Spleen (tissue), 11 donors: ENCODE data around the gene CFAP20DC. TPM values are rescaled to one million over a fixed set of nuclear protein-coding genes. Genes with fewer than 3 reads are reported as not detected.

Experiments used
- DNase-seq: peaks from one replicate; pipeline ENCODE4 v3.0.0-alpha.2; 2020
- H3K27ac ChIP-seq, 8 donors: fragments of 200-600 bp; sonication (generic) in 7 of 8; 1 replicate in 4 of 8; 2 replicates in 4 of 8; pipeline versions ENCODE4 v1.5.0 to v1.8.0; 2016 to 2021; ENCODE audit warnings: inconsistent platforms in 4 of 8, mild to moderate bottlenecking in 4 of 8, moderate library complexity in 1 of 8
- H3K27me3 ChIP-seq, 7 donors: fragments of 200-600 bp; sonication (generic) in 6 of 7; replicated peaks in 1 of 7; 1 replicate in 4 of 7; 2 replicates in 3 of 7; pipeline versions ENCODE4 v1.5.0 to v1.8.0; 2016 to 2021; ENCODE audit warnings: inconsistent platforms in 3 of 7, mild to moderate bottlenecking in 1 of 7
- H3K36me3 ChIP-seq, 6 donors: fragments of 200-600 bp; sonication (generic) in 5 of 6; 1 replicate in 4 of 6; 2 replicates in 2 of 6; pipeline versions ENCODE4 v1.5.0 to v1.8.0; 2016 to 2021; ENCODE audit warnings: inconsistent platforms in 2 of 6
- H3K4me1 ChIP-seq, 6 donors: fragments of 200-600 bp; sonication (generic) in 5 of 6; 1 replicate in 3 of 6; 2 replicates in 3 of 6; pipeline versions ENCODE4 v1.5.0 to v1.8.0; 2016 to 2021; ENCODE audit warnings: inconsistent platforms in 3 of 6
- H3K4me3 ChIP-seq, 8 donors: fragments of 200-600 bp; sonication (generic) in 7 of 8; 1 replicate in 4 of 8; 2 replicates in 4 of 8; pipeline versions ENCODE4 v1.5.0 to v1.8.0; 2016 to 2021; ENCODE audit warnings: inconsistent platforms in 4 of 8, mild to moderate bottlenecking in 4 of 8, moderate library complexity in 2 of 8
- H3K9me3 ChIP-seq, 8 donors: fragments of 200-600 bp; sonication (generic) in 7 of 8; 1 replicate in 4 of 8; 2 replicates in 4 of 8; pipeline versions ENCODE4 v1.5.0 to v1.8.0; 2016 to 2021; ENCODE audit warnings: inconsistent platforms in 4 of 8
- CTCF ChIP-seq, 11 experiments: fragments of 200-600 bp in 7 of 11; fragments of 450-650 bp in 4 of 11; sonication (generic) in 4 of 11; IDR thresholded peaks in 8 of 11; conservative IDR thresholded peaks in 3 of 11; 1 replicate in 7 of 11; 2 replicates in 4 of 11; pipeline versions ENCODE4 v1.4.0 to v1.8.0; 2016 to 2021; ENCODE audit warnings: antibody characterized with exemption in 11 of 11, inconsistent platforms in 4 of 11, mild to moderate bottlenecking in 1 of 11
- POLR2A ChIP-seq, 3 donors: fragments of 450-650 bp; IDR thresholded peaks; one replicate each; pipeline ENCODE4 v1.5.1; 2017; ENCODE audit warnings: antibody characterized with exemption in 3 of 3, mild to moderate bottlenecking in 1 of 3
- POLR2AphosphoS5 ChIP-seq, 3 donors: sonication (generic); formaldehyde crosslinking; IDR thresholded peaks; one replicate each; pipeline ENCODE4 v1.5.1; 2017; ENCODE audit warnings: antibody characterized with exemption in 3 of 3
- WGBS, 5 donors: extraction: QIAGEN DNeasy Blood & Tissue Kit in 3 of 5; methylation state at CpG; one replicate each; pipeline versions ENCODE4 v1.1.5 to v1.1.7; 2013 to 2018; 5-methylcytosine and 5-hydroxymethylcytosine counted together
- intact Hi-C: fragments of 100-400 bp; cut with DNase I; formaldehyde crosslinking; loops from one replicate; pipeline ENCODE4 v1.15.0; 2023; ENCODE audit warnings: low total_unique reads
- polyA plus RNA-seq, 3 donors: library from polyadenylated mRNA; stranded (reverse); fragments of 200-250 nt; gene quantifications; one replicate each; pipeline ENCODE4 v1.2.1, GENCODE V29; 2013
- total RNA-seq, 7 donors: library from RNA; depleted of rRNA in 3 of 7; stranded (reverse); fragments of >200 nt in 3 of 7; fragmentation: NEBNext Ultra II Directional in 4 of 7; extraction: Animal tissue kit (Norgen Biotek cat#: 25700) in 4 of 7; gene quantifications; one replicate each; pipeline versions ENCODE4 v1.1.0 to v1.2.1, GENCODE V29; 2016 to 2021
- donor health status: healthy with polysubstance abuse.
- donor health status: DM: no; HTN: no; CAD: no; lungs with moderate emphysema.
- donor health status: DM: no; HTN: no; CAD: no.
- donor health status: Bipolar disorder and iron deficiency.
- donor health status: healthy.
- donor health status: DM: no; HTN: no; CAD: no.
- donor health status: DM: yes; HTN: yes; CAD: no.

Gene CFAP20DC
- total and polyA plus RNA-seq, 10 donors, result 0.20 to 1.2 (median 0.58) TPM

DNA sequence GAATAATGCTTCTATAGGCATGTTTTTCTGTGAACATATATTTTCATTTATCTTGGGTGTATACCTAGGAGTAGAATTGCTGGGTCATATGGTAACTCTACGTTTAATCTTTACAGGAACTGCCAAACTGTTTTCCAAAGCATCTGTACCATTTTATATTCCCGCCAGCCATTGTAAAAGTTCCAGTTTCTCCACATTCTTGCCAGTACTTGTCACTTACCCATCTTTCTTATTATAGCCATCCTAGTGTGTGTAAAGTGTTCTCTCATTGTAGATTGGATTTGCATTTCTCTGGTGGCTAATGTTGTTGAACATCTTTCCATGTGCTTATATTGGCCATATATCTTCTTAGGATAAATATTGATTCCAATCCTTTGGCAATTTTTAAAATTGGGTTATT, 31.2 kb upstream of the CFAP20DC start:
- H3K36me3 ChIP-seq, result no peaks in the 10 kb centered on the region
- no peaks in the 10 kb centered on the region for H3K4me1 ChIP-seq
- intact Hi-C loops, result no loop called here
- no peaks in the 10 kb centered on the region for H3K27me3 ChIP-seq
- no peak for DNase-seq
- TF ChIP-seq POLR2AphosphoS5 (IDR thresholded peaks at IDR 0.05) (no peak), POLR2A (IDR thresholded peaks at IDR 0.05) (no peak), CTCF (IDR thresholded peaks at IDR 0.05 in 8 of 11, conservative IDR thresholded peaks at IDR 0.05 in 3 of 11) (no peak)
- no peak overlapping the region for H3K27ac ChIP-seq
- H3K4me3 ChIP-seq, result no peak overlapping the region
- no peaks in the 10 kb centered on the region for H3K9me3 ChIP-seq
- 88 to 97% (median 90%) methylated on average over 2 of the region's 2 CpGs for WGBS, 5 donors

- H3K9me3 ChIP-seq, result no peaks in the 10 kb centered on the region
- intact Hi-C loops, result no loop called here
- H3K27me3 ChIP-seq, result no peaks in the 10 kb centered on the region
- no peaks in the 10 kb centered on the region for H3K4me1 ChIP-seq
- H3K27ac ChIP-seq, result no peak overlapping the region
- no peak overlapping the region for H3K4me3 ChIP-seq
- no peak for DNase-seq
- H3K36me3 ChIP-seq, result no peaks in the 10 kb centered on the region
- WGBS, 5 donors, result 55 to 82% (median 66%) methylated on average over 1 of the region's 1 CpG
- TF ChIP-seq CTCF (IDR thresholded peaks at IDR 0.05 in 8 of 11, conservative IDR thresholded peaks at IDR 0.05 in 3 of 11), result no peak
- TF ChIP-seq POLR2A (IDR thresholded peaks at IDR 0.05), result no peak
- TF ChIP-seq POLR2AphosphoS5 (IDR thresholded peaks at IDR 0.05), result no peak
These were observed 30.1 kb upstream of the CFAP20DC start for GRCh38 chr3:59079962-59080361.

GRCh38 chr3:59074764-59075163, 24.9 kb upstream of the CFAP20DC start:
- Histone ChIP-seq H3K9me3 (no peaks in the 10 kb centered on the region), H3K4me1 (no peaks in the 10 kb centered on the region), H3K27ac (no peak overlapping the region), H3K4me3 (no peak overlapping the region), H3K27me3 (no peaks in the 10 kb centered on the region), H3K36me3 (no peaks in the 10 kb centered on the region)
- TF ChIP-seq POLR2AphosphoS5 (IDR thresholded peaks at IDR 0.05) (no peak), POLR2A (IDR thresholded peaks at IDR 0.05) (no peak), CTCF (IDR thresholded peaks at IDR 0.05 in 8 of 11, conservative IDR thresholded peaks at IDR 0.05 in 3 of 11) (no peak)
- intact Hi-C loops, result no loop called here
- DNase-seq, result no peak

- no peaks in the 10 kb centered on the region for H3K27me3 ChIP-seq
- H3K36me3 ChIP-seq, result no peaks in the 10 kb centered on the region
- intact Hi-C loops, result no loop called here
- no peak overlapping the region for H3K27ac ChIP-seq
- no peak overlapping the region for H3K4me3 ChIP-seq
- TF ChIP-seq POLR2A (IDR thresholded peaks at IDR 0.05), result no peak
- no peak for TF ChIP-seq POLR2AphosphoS5 (IDR thresholded peaks at IDR 0.05)
- TF ChIP-seq CTCF (IDR thresholded peaks at IDR 0.05 in 8 of 11, conservative IDR thresholded peaks at IDR 0.05 in 3 of 11), result no peak
- H3K4me1 ChIP-seq, result no peaks in the 10 kb centered on the region
- 68 to 79% (median 77%) methylated on average over 6 of the region's 6 CpGs for WGBS, 5 donors
- H3K9me3 ChIP-seq, result no peaks in the 10 kb centered on the region
- DNase-seq, result no peak
These were observed 22.9 kb upstream of the CFAP20DC start for GRCh38 chr3:59072681-59073080.
